ENCODE data around the gene TMCO2. TPM values are rescaled to one million over a fixed set of nuclear protein-coding genes. Genes with fewer than 3 reads are reported as not detected.
"Not testable (repeated sequence)": the region's sequence is repeated elsewhere in the genome, so short reads cannot be mapped to it uniquely, and the experiment has no call there.

The TMCO2 gene
- total and polyA plus RNA-seq, 2 donors (not counting 1 experiment from before 2014, with no cell fraction given) = not detected

- H3K4me3 ChIP-seq (ENCODE audit: control extremely low read depth in 1 of 5, extremely low read depth in 1 of 5, insufficient read depth in 1 of 5, low read depth in 2 of 5, low read length in 4 of 5) = no peak overlapping the region
- Mint-ChIP-seq H3K27ac (no peak overlapping the region), H3K9me3 (ENCODE audit: insufficient read depth) (no peaks in the 10 kb centered on the region), H3K4me1 (no peaks in the 10 kb centered on the region), H3K4me3 (no peak overlapping the region), H3K27me3 (no peaks in the 10 kb centered on the region)
- no peak for DNase-seq
- ChIA-PET CTCF (interaction anchor here (1.6 kb wide), 1 partner anchor 65 kb away, joined by 5 read pairs; no protein-coding TSS in a partner anchor), POLR2A (no interaction called here)
- no peaks in the 10 kb centered on the region for H3K4me1 ChIP-seq (ENCODE audit: control insufficient read depth in 2 of 2, insufficient read depth in 2 of 2, low read length in 2 of 2)
- WGBS (ENCODE audit: insufficient coverage) = 98% methylated on average over 4 of the region's 5 CpGs
- no peak for TF ChIP-seq CTCF (IDR thresholded peaks at IDR 0.05)
- no peak for TF ChIP-seq EZH2 (IDR thresholded peaks at IDR 0.05; ENCODE audit: borderline replicate concordance, insufficient read depth, low read depth, low read length, poor library complexity, severe bottlenecking)
- no peaks in the 10 kb centered on the region for H3K27me3 ChIP-seq (replicated peaks in 1 of 4; ENCODE audit: control extremely low read depth in 1 of 4, control insufficient read depth in 3 of 4, insufficient read depth in 4 of 4, low read length in 3 of 4)
- H2AFZ ChIP-seq (ENCODE audit: insufficient read depth, low read depth, low read length, poor library complexity, severe bottlenecking) = no peak overlapping the region
- H3K79me2 ChIP-seq (ENCODE audit: control insufficient read depth, insufficient read depth, low read length) = peaks cover 19% of the 10 kb centered on the region
- intact Hi-C loops (cut with micrococcal nuclease) = no loop called here
- peaks cover 3 to 5% of the 10 kb centered on the region in 2 experiments for H3K36me3 ChIP-seq (replicated peaks in 1 of 2; ENCODE audit: control extremely low read depth in 1 of 2, control insufficient read depth in 1 of 2, extremely low read depth in 1 of 2, insufficient read depth in 2 of 2, low read length in 1 of 2)
- H4K20me1 ChIP-seq (ENCODE audit: control insufficient read depth, insufficient read depth, low read length, poor library complexity, severe bottlenecking) = peaks cover 6% of the 10 kb centered on the region
- ATAC-seq (ENCODE audit: low read depth) = no peak
- no peak overlapping the region for H3K27ac ChIP-seq (ENCODE audit: low read length in 2 of 2)
- no peak overlapping the region for H3K4me2 ChIP-seq (replicated peaks; ENCODE audit: low read depth, low read length, poor library complexity, severe bottlenecking)
- H3K9ac ChIP-seq (ENCODE audit: low read length) = no peak overlapping the region
- no peaks in the 10 kb centered on the region for H3K9me3 ChIP-seq (ENCODE audit: control extremely low read depth in 1 of 3, control insufficient read depth in 2 of 3, insufficient read depth in 1 of 3, low read length in 2 of 3)
Measured at GRCh38 chr1:40218333-40218732, 29.4 kb upstream of the TMCO2 start.

- H3K27me3 Mint-ChIP-seq; H3K9me3 ChIP-seq (ENCODE audit: control extremely low read depth in 1 of 3, control insufficient read depth in 2 of 3, insufficient read depth in 1 of 3, low read length in 2 of 3); H3K36me3 ChIP-seq (replicated peaks in 1 of 2; ENCODE audit: control extremely low read depth in 1 of 2, control insufficient read depth in 1 of 2, extremely low read depth in 1 of 2, insufficient read depth in 2 of 2, low read length in 1 of 2); DNase-seq; H4K20me1 ChIP-seq (ENCODE audit: control insufficient read depth, insufficient read depth, low read length, poor library complexity, severe bottlenecking); H2AFZ ChIP-seq (ENCODE audit: insufficient read depth, low read depth, low read length, poor library complexity, severe bottlenecking); intact Hi-C loops (cut with micrococcal nuclease); H3K4me3 Mint-ChIP-seq; CTCF ChIA-PET; H3K4me2 ChIP-seq (replicated peaks; ENCODE audit: low read depth, low read length, poor library complexity, severe bottlenecking); H3K4me1 Mint-ChIP-seq; H3K9me3 Mint-ChIP-seq (ENCODE audit: insufficient read depth); ATAC-seq (ENCODE audit: low read depth); H3K4me1 ChIP-seq (ENCODE audit: control insufficient read depth in 2 of 2, insufficient read depth in 2 of 2, low read length in 2 of 2); H3K27ac Mint-ChIP-seq; H3K4me3 ChIP-seq (ENCODE audit: control extremely low read depth in 1 of 5, extremely low read depth in 1 of 5, insufficient read depth in 1 of 5, low read depth in 2 of 5, low read length in 4 of 5); H3K9ac ChIP-seq (ENCODE audit: low read length); H3K27me3 ChIP-seq (replicated peaks in 1 of 4; ENCODE audit: control extremely low read depth in 1 of 4, control insufficient read depth in 3 of 4, insufficient read depth in 4 of 4, low read length in 3 of 4); POLR2A ChIA-PET; H3K27ac ChIP-seq (ENCODE audit: low read length in 2 of 2): not testable (repeated sequence)
- peaks cover 19% of the 10 kb centered on the region for H3K79me2 ChIP-seq (ENCODE audit: control insufficient read depth, insufficient read depth, low read length)
- 100% methylated on average over 6 of the region's 18 CpGs for WGBS (ENCODE audit: insufficient coverage)
Measured at GRCh38 chr1:40221471-40221905, 26.2 kb upstream of the TMCO2 start.
